Measurements from ENCODE around the gene EFNA5.

The EFNA5 gene

GRCh38 chr5:107682533-107682932 lies 11.8 kb upstream of the EFNA5 start:
- H3K4me3 Mint-ChIP-seq = no peak overlapping the region
- peaks cover 10 to 17% of the 10 kb centered on the region in 2 donors for H3K27me3 Mint-ChIP-seq
- no peaks in the 10 kb centered on the region for H3K9me3 Mint-ChIP-seq
- H3K4me1 Mint-ChIP-seq = no peaks in the 10 kb centered on the region
- DNase-seq (no peak), ATAC-seq (replicated peaks) (no peak)
- no peaks in the 10 kb centered on the region for H3K36me3 Mint-ChIP-seq
- H3K27ac Mint-ChIP-seq = no peak overlapping the region

GRCh38 chr5:107680799-107681198 lies 10.1 kb upstream of the EFNA5 start:
- ATAC-seq (replicated peaks) (no peak), DNase-seq (no peak)
- H3K9me3 Mint-ChIP-seq = no peaks in the 10 kb centered on the region
- H3K27me3 Mint-ChIP-seq = peaks cover 12 to 18% of the 10 kb centered on the region in 2 donors
- H3K4me3 Mint-ChIP-seq = no peak overlapping the region
- H3K36me3 Mint-ChIP-seq = no peaks in the 10 kb centered on the region
- H3K27ac Mint-ChIP-seq = no peak overlapping the region
- H3K4me1 Mint-ChIP-seq = no peaks in the 10 kb centered on the region

GRCh38 chr5:107680099-107680498 lies 9.4 kb upstream of the EFNA5 start:
- Mint-ChIP-seq H3K9me3 (no peaks in the 10 kb centered on the region), H3K4me3 (no peak overlapping the region), H3K27ac (no peak overlapping the region), H3K4me1 (no peaks in the 10 kb centered on the region), H3K36me3 (no peaks in the 10 kb centered on the region), H3K27me3 (peaks cover 19 to 25% of the 10 kb centered on the region in 2 donors)
- no peak for DNase-seq
- ATAC-seq (replicated peaks) = no peak

- H3K27ac Mint-ChIP-seq = no peak overlapping the region
- no peak for DNase-seq
- peaks cover 13 to 20% of the 10 kb centered on the region in 2 donors for H3K4me1 Mint-ChIP-seq
- no peak for ATAC-seq (replicated peaks)
- H3K4me3 Mint-ChIP-seq = no peak overlapping the region
- H3K9me3 Mint-ChIP-seq = no peaks in the 10 kb centered on the region
- peaks cover 0 to 3% of the 10 kb centered on the region in 2 donors for H3K36me3 Mint-ChIP-seq
- peaks cover 44 to 51% of the 10 kb centered on the region in 2 donors for H3K27me3 Mint-ChIP-seq
Observed at GRCh38 chr5:107676702-107677101, 6.0 kb upstream of the EFNA5 start.

DNA sequence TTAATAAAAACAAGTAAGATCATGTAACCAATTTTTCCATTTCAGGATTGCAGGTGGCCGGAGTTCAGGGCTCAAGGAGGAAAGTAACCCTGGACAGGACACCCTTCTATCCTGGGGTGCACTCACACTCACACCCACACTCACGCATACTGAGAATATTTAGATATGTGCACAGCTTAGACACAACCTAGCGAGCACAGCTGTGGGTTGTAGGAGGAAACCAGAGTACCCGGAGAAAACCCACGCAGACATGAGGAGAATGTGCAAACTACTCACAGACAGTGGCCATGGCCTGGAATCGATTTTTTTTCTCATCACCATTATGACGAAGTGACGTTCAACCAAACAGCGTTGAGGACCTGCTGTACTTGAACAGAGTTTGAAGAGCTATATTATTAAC lies 4.5 kb upstream of the EFNA5 start:
- Mint-ChIP-seq H3K27me3 (peaks cover 52 to 57% of the 10 kb centered on the region in 2 donors), H3K9me3 (no peaks in the 10 kb centered on the region)

DNA sequence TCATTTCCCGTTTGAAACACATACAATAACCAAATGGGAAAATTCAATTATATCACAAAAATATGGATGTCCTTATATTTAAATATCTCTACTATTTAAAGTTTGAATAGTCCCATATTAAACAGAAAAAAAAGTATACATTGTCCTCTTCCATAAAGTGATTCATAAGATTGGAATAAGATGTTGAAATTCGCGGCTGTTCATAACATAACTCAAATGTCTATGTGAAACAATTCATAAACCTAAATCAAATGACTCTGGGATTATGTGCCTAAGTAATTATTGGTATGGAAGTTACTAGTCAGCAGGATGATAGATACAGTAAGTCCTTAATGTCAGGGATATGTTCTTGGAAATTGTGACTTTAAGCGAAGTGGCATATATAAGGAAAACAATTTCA lies 3.9 kb upstream of the EFNA5 start:
- H3K9me3 Mint-ChIP-seq = no peaks in the 10 kb centered on the region
- ATAC-seq (replicated peaks) (no peak), DNase-seq (no peak)
- H3K4me1 Mint-ChIP-seq = peaks cover 23 to 39% of the 10 kb centered on the region in 2 donors
- H3K4me3 Mint-ChIP-seq = no peak overlapping the region
- peaks cover 0 to 5% of the 10 kb centered on the region in 2 donors for H3K36me3 Mint-ChIP-seq
- peaks cover 54 to 62% of the 10 kb centered on the region in 2 donors for H3K27me3 Mint-ChIP-seq
- H3K27ac Mint-ChIP-seq = no peak overlapping the region

More for the DNA sequence above, 4.5 kb upstream of the EFNA5 start:
- DNase-seq (no peak), ATAC-seq (replicated peaks) (no peak)
- H3K4me3 Mint-ChIP-seq = no peak overlapping the region
- H3K27ac Mint-ChIP-seq = no peak overlapping the region
- H3K4me1 Mint-ChIP-seq = peaks cover 23 to 35% of the 10 kb centered on the region in 2 donors
- peaks cover 0 to 5% of the 10 kb centered on the region in 2 donors for H3K36me3 Mint-ChIP-seq

DNA sequence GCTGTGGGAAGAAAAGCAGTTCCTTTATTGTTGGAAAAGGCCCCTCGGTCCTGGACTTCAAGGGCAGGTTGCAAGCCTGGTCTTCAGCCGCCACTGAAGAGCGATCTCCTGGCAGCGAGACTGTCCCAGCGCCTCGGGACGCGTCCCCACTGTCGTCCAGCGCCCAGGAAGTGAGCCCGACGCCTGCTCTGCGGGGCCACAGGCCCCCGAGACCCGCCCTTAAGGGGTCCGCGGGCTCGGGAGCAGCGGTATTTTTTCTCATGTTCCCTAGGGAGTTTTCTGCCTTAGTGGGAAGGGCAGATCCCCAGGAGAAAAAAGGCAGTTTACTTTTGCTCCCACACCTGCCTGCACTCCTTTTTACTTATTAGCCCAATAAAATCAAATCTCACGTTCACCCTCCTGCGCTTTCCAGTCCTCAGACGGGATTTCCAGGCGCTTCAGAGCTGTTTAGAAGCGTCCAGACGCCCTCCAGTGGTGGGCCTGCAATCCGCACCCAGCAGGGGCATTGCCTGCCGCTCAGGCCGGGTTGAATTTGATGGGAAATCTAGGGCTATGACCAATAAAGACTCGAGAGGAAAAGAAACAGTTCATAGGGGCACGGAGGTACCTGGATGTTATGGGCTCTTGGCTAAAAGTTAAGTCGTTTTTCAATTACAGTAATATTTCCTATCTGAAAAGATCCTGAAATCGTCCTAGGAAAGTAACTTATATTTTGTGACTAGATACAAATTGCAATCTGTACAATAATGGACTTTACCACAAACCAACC lies 2.8 kb upstream of the EFNA5 start:
- peaks cover 63 to 73% of the 10 kb centered on the region in 2 donors for H3K27me3 Mint-ChIP-seq
- no peaks in the 10 kb centered on the region for H3K9me3 Mint-ChIP-seq
- H3K36me3 Mint-ChIP-seq = peaks cover 0 to 5% of the 10 kb centered on the region in 2 donors
- DNase-seq (peak; percentile 55), ATAC-seq (replicated peaks) (peak; percentile 82 to 83)
- H3K4me3 Mint-ChIP-seq = peak overlapping the region; percentile 79
- H3K27ac Mint-ChIP-seq = no peak overlapping the region
- peaks cover 26 to 46% of the 10 kb centered on the region in 2 donors for H3K4me1 Mint-ChIP-seq

DNA sequence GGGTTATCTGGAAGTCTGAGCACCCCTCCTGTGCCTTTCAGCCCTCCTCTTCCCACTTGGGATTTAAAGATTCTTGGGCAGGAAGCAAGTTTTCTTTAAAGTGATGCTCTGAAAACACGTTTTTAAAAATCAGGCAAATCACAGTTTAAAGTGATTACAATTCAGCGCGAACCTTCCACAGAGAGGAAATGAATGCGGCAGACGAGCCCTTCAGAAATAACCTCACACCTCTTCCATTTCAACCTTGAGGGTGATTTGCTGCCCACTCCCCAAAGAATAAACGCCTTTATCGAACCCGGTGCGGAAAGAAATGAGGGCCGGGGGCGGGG lies 2.3 kb upstream of the EFNA5 start:
- peaks cover 68 to 79% of the 10 kb centered on the region in 2 donors for H3K27me3 Mint-ChIP-seq
- peak overlapping the region; percentile 79 for H3K4me3 Mint-ChIP-seq
- DNase-seq = no peak
- H3K36me3 Mint-ChIP-seq = peaks cover 0 to 5% of the 10 kb centered on the region in 2 donors
- H3K4me1 Mint-ChIP-seq = peaks cover 26 to 46% of the 10 kb centered on the region in 2 donors
- H3K27ac Mint-ChIP-seq = no peak overlapping the region
- ATAC-seq (replicated peaks) = peak; percentile 22
- no peaks in the 10 kb centered on the region for H3K9me3 Mint-ChIP-seq

DNA sequence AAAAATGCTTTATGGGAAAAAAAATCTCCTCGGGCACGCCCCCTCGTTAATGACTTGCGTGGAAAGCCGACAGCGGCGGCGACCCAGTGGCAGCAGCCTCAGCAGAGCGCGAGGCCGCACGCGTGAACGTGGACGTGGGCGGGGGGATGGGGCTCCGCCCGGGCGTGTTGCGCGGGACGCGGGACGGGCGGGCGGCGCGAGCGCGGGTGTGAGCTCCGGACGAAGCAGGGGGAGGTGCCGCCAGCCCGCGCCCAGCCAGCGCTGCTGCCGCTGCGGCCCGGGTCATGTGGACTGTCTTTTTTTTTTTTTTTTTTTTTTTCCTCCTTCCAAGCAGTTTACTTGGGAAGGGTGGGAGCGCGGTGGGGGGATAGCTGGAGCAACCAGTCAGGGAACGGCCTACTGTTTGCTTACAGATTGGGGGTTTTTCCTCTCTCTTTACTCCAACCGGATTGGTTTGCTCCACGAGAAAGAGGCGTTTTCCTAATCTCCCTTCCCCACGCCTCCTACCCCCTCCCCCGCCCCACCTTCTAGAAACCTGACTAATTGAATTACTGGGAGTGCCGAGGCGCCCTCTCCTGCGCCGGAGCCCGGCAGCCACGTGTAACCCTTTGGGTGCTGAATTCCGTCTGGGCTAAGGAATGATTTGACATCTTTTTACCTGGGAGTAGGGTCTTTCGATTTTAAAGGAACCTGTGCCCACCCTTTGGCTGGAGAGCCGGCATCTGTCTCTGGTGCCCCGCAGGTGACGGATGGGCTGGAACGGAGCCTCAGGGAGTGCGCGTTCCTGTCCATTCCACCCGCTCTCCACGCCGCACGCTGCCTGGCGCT lies 1.7 kb upstream of the EFNA5 start:
- Mint-ChIP-seq H3K4me3 (peak overlapping the region; percentile 79), H3K27ac (peak overlapping the region; percentile 71), H3K4me1 (peaks cover 26 to 46% of the 10 kb centered on the region in 2 donors), H3K36me3 (peaks cover 0 to 5% of the 10 kb centered on the region in 2 donors), H3K9me3 (no peaks in the 10 kb centered on the region), H3K27me3 (peaks cover 68 to 80% of the 10 kb centered on the region in 2 donors)
- peak in 1 of 2 donors; percentile 26 for ATAC-seq (replicated peaks)
- no peak for DNase-seq

GRCh38 chr5:107671742-107672210 lies 1.0 kb upstream of the EFNA5 start:
- Mint-ChIP-seq H3K27me3 (peaks cover 68 to 80% of the 10 kb centered on the region in 2 donors), H3K4me1 (peaks cover 26 to 46% of the 10 kb centered on the region in 2 donors), H3K27ac (peak overlapping the region; percentile 71), H3K4me3 (peak overlapping the region; percentile 79), H3K36me3 (peaks cover 0 to 5% of the 10 kb centered on the region in 2 donors), H3K9me3 (no peaks in the 10 kb centered on the region)
- ATAC-seq (replicated peaks) (no peak), DNase-seq (no peak)

- peak overlapping the region; percentile 79 to 80 for H3K4me3 Mint-ChIP-seq
Observed at GRCh38 chr5:107670087-107670931, 428 bp downstream of the EFNA5 start.

DNA sequence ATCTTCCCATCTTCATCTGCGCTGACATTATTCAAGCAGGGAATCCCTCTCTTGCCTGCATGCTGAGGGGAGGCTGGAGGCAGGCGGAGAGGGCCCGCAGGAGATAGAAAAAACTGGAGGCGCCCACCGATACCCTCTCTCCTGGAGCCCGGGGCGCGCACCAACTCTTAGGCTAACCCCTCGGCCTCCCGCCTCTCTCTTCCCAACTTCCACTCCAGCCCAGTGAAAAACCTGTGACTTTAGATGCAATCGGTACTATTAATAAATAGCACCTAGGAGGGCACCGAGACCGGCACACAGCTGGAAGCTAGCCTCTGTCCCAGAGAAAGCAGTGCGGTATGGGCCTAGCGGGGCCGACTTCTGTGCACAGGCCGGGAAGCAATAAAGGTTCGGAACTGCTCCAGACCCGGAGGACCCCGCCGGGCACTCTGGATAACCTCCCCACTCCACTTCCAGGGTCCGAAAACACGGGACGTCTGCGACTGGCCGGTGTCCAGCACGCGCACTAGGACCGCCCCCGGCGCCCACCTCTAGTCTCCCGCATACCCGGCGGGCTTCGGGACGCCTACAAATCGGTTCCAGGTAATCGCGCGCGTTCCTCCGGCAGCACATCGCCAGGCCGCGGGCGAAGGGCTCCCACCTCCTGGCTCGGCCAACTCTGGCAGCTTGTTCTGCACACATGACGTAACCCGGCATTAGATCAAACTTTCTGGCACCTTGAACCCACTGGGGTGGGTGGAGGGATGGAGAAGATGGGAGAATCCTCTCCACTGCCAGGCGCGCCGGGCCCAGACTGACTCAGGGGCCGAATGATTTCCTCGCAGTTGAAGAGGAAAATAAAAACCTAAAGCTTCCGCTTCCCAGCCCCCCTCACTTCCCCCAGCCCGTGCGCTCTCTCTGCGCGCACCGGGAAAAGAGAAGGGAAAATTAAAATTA lies 1.4 kb downstream of the EFNA5 start:
- Mint-ChIP-seq H3K4me3 (peak overlapping the region; percentile 36 to 79), H3K27me3 (peaks cover 52 to 64% of the 10 kb centered on the region in 2 donors), H3K36me3 (peaks cover 0 to 5% of the 10 kb centered on the region in 2 donors), H3K27ac (no peak overlapping the region), H3K9me3 (no peaks in the 10 kb centered on the region), H3K4me1 (peaks cover 26 to 46% of the 10 kb centered on the region in 2 donors)
- ATAC-seq (replicated peaks) (no peak), DNase-seq (no peak)

More at GRCh38 chr5:107670087-107670931, 428 bp downstream of the EFNA5 start:
- Mint-ChIP-seq H3K4me1 (peaks cover 26 to 46% of the 10 kb centered on the region in 2 donors), H3K27me3 (peaks cover 61 to 74% of the 10 kb centered on the region in 2 donors), H3K36me3 (peaks cover 0 to 5% of the 10 kb centered on the region in 2 donors), H3K27ac (peak overlapping the region; percentile 56), H3K9me3 (no peaks in the 10 kb centered on the region)
- ATAC-seq (replicated peaks) (no peak), DNase-seq (no peak)
